Measurements from ENCODE around the gene SFMBT2.

- no peak for TF ChIP-seq EZH2 (IDR thresholded peaks at IDR 0.05)
- TF ChIP-seq POLR2AphosphoS5 (IDR thresholded peaks at IDR 0.05; ENCODE audit: borderline replicate concordance, low read depth, low read length) = no peak
Measured at GRCh38 chr10:7133958-7134357, 276.9 kb downstream of the SFMBT2 start.

All from SK-N-MC (cell line).